Coronary artery (tissue), 2 donors: ENCODE data around the gene NAPB.

Experiments
- DNase-seq: peaks from one replicate; pipeline ENCODE4 v3.0.0-alpha.2; 2017; ENCODE audit warnings: low spot score
- H3K27ac ChIP-seq, 2 donors: fragments of 200-600 bp; sonication (generic); one replicate each; pipeline ENCODE4 v1.5.1; 2016 to 2019
- H3K4me3 ChIP-seq: fragments of 200-600 bp; sonication (generic); 2 replicates; pipeline ENCODE4 v1.5.1; 2016; ENCODE audit warnings: mild to moderate bottlenecking, moderate library complexity
- CTCF ChIP-seq: fragments of 200-600 bp; sonication (generic); IDR thresholded peaks from one replicate; pipeline ENCODE4 v1.5.1; 2019; ENCODE audit warnings: antibody characterized with exemption

Gene NAPB

GRCh38 chr20:23362392-23363256 lies 58.7 kb downstream of the NAPB start:
- Histone ChIP-seq H3K4me3 (peak overlapping the region; percentile 88), H3K27ac (peak overlapping the region; percentile 97 to 100)
- DNase-seq = peak; percentile 86
- no peak for TF ChIP-seq CTCF

GRCh38 chr20:23361476-23362391 lies 59.6 kb downstream of the NAPB start, which contains the start of gene GZF1:
GZF1 (plus strand) TSS chr20:23362182; CDS start chr20:23364384, 2,202 bp downstream.
- Histone ChIP-seq H3K4me3 (peak within 1 kb of the TSS; percentile 88), H3K27ac (peak within 1 kb of the TSS; percentile 99 to 100)
- no peak for TF ChIP-seq CTCF
- peak; percentile 99 for DNase-seq

GRCh38 chr20:23361119-23361475 lies 60.2 kb downstream of the NAPB start:
- DNase-seq = no peak
- no peak for TF ChIP-seq CTCF
- Histone ChIP-seq H3K4me3 (peak overlapping the region; percentile 88), H3K27ac (peak overlapping the region; percentile 99 to 100)

- no peak overlapping the region for H3K4me3 ChIP-seq
- no peak for DNase-seq
- TF ChIP-seq CTCF = no peak
- peak overlapping the region; percentile 99 to 100 for H3K27ac ChIP-seq
Measured at GRCh38 chr20:23360531-23360930, 60.8 kb downstream of the NAPB start.

- H3K27ac ChIP-seq = peak overlapping the region; percentile 92 to 97
- no peak for DNase-seq
- no peak overlapping the region for H3K4me3 ChIP-seq
- TF ChIP-seq CTCF = no peak
Measured at GRCh38 chr20:23358923-23359593, 62.2 kb downstream of the NAPB start.

- Histone ChIP-seq H3K4me3 (peak overlapping the region; percentile 76), H3K27ac (peak overlapping the region; percentile 92 to 97)
- TF ChIP-seq CTCF = no peak
- DNase-seq = no peak
Measured at GRCh38 chr20:23358563-23358906, 62.8 kb downstream of the NAPB start.
